Right lobe of liver (tissue), 6 donors: Measurements from ENCODE around the gene GP1BB. TPM values are rescaled to one million over a fixed set of nuclear protein-coding genes. Genes with fewer than 3 reads are reported as not detected.

Experiments
- ATAC-seq, 4 donors: fragments of 200-7000 bp; cut with Tn5 transposase; one replicate each; pipeline ENCODE4 v1.9.1; 2020; ENCODE audit warnings: mild to moderate bottlenecking in 4 of 4, moderate library complexity in 4 of 4
- DNase-seq, 3 donors: peaks; one replicate each; pipeline ENCODE4 v3.0.0-alpha.2; 2020
- H3K27ac ChIP-seq, 3 donors: fragments of 200-600 bp; one replicate each; pipeline ENCODE4 v1.8.0; 2022
- H3K27me3 ChIP-seq, 2 donors: fragments of 200-600 bp; one replicate each; pipeline ENCODE4 v1.8.0; 2022
- H3K36me3 ChIP-seq, 4 donors: fragments of 200-600 bp; sonication (generic) in 1 of 4; one replicate each; pipeline versions ENCODE4 v1.5.1 to v1.8.0; 2017 to 2022; ENCODE audit warnings: control low read depth in 1 of 4
- H3K4me1 ChIP-seq, 4 donors: fragments of 200-600 bp; sonication (generic) in 1 of 4; one replicate each; pipeline versions ENCODE4 v1.5.1 to v1.8.0; 2017 to 2022; ENCODE audit warnings: control low read depth in 1 of 4
- H3K4me3 ChIP-seq, 3 donors: fragments of 200-600 bp; one replicate each; pipeline ENCODE4 v1.8.0; 2022
- H3K9me3 ChIP-seq, 4 donors: fragments of 200-600 bp; sonication (generic) in 1 of 4; one replicate each; pipeline versions ENCODE4 v1.5.1 to v1.8.0; 2017 to 2022; ENCODE audit warnings: control low read depth in 1 of 4
- POLR2A ChIP-seq: fragments of 450-650 bp; IDR thresholded peaks from one replicate; pipeline ENCODE4 v1.6.1; 2017; ENCODE audit warnings: antibody characterized with exemption, mild to moderate bottlenecking
- WGBS: methylation state at CpG from one replicate; pipeline ENCODE4 v1.1.6; 2018; ENCODE audit warnings: low coverage, low lambda C conversion rate; ENCODE audit not compliant: insufficient coverage; ENCODE audit errors: missing lambda C conversion rate; 5-methylcytosine and 5-hydroxymethylcytosine counted together
- intact Hi-C, 2 donors: fragments of 100-400 bp; cut with DNase I; formaldehyde crosslinking; loops; one replicate each; pipeline versions ENCODE4 v1.11.2 to v1.14.1; 2022
- total RNA-seq, 6 experiments: library from RNA; depleted of rRNA in 2 of 6; stranded (reverse); fragments of >200 nt in 2 of 6; fragmentation: NEBNext Ultra II Directional in 3 of 6; extraction: Animal tissue kit (Norgen Biotek cat#: 25700) in 3 of 6; gene quantifications; one replicate each; pipeline versions ENCODE4 v1.1.0 to v1.2.4, GENCODE V29; 2016 to 2023
- TF ChIP-seq, protein P1 (sequence below), 4 donors: fragments of 200-600 bp in 3 of 4; fragments of 450-650 bp in 1 of 4; IDR thresholded peaks; one replicate each; pipeline versions ENCODE4 v1.5.1 to v1.8.0; 2016 to 2022; ENCODE audit warnings: antibody characterized with exemption in 4 of 4, mild to moderate bottlenecking in 2 of 4
- donor health status: DM: no; HTN: yes; CAD: no.
- donor health status: DM: no; HTN: no; CAD: no.
- donor health status: DM: no; HTN: no; CAD: no.
- donor health status: DM: no; HTN: yes; CAD: no.
- donor health status: DM: no; HTN: yes; CAD: no.

Gene GP1BB
- total RNA-seq, 6 experiments from 2014 or later: 0.15 to 1.3 (median 0.62) TPM; not detected in 1

GRCh38 chr22:19700790-19701419 is 22.4 kb upstream of the GP1BB start:
- Histone ChIP-seq H3K4me1 (no peaks in the 10 kb centered on the region), H3K4me3 (no peak overlapping the region), H3K36me3 (no peaks in the 10 kb centered on the region), H3K27me3 (no peaks in the 10 kb centered on the region), H3K9me3 (no peaks in the 10 kb centered on the region), H3K27ac (no peak overlapping the region)
- intact Hi-C loops: no loop called here
- TF ChIP-seq, protein P1, sequence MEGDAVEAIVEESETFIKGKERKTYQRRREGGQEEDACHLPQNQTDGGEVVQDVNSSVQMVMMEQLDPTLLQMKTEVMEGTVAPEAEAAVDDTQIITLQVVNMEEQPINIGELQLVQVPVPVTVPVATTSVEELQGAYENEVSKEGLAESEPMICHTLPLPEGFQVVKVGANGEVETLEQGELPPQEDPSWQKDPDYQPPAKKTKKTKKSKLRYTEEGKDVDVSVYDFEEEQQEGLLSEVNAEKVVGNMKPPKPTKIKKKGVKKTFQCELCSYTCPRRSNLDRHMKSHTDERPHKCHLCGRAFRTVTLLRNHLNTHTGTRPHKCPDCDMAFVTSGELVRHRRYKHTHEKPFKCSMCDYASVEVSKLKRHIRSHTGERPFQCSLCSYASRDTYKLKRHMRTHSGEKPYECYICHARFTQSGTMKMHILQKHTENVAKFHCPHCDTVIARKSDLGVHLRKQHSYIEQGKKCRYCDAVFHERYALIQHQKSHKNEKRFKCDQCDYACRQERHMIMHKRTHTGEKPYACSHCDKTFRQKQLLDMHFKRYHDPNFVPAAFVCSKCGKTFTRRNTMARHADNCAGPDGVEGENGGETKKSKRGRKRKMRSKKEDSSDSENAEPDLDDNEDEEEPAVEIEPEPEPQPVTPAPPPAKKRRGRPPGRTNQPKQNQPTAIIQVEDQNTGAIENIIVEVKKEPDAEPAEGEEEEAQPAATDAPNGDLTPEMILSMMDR (IDR thresholded peaks at IDR 0.05): no peak
- TF ChIP-seq POLR2A: no peak
- no peak for DNase-seq
- 75% methylated on average over 4 of the region's 6 CpGs for WGBS
- no peak for ATAC-seq

GRCh38 chr22:19701420-19702145 is 21.8 kb upstream of the GP1BB start:
- H3K36me3 ChIP-seq: no peaks in the 10 kb centered on the region
- 62% methylated on average over 10 of the region's 10 CpGs for WGBS
- DNase-seq (no peak), ATAC-seq (no peak)
- H3K4me1 ChIP-seq: no peaks in the 10 kb centered on the region
- H3K27ac ChIP-seq: no peak overlapping the region
- no peak overlapping the region for H3K4me3 ChIP-seq
- no peaks in the 10 kb centered on the region for H3K27me3 ChIP-seq
- no peak for TF ChIP-seq POLR2A
- TF ChIP-seq, protein P1 (IDR thresholded peaks at IDR 0.05): no peak
- intact Hi-C loops: no loop called here
- H3K9me3 ChIP-seq: no peaks in the 10 kb centered on the region

DNA sequence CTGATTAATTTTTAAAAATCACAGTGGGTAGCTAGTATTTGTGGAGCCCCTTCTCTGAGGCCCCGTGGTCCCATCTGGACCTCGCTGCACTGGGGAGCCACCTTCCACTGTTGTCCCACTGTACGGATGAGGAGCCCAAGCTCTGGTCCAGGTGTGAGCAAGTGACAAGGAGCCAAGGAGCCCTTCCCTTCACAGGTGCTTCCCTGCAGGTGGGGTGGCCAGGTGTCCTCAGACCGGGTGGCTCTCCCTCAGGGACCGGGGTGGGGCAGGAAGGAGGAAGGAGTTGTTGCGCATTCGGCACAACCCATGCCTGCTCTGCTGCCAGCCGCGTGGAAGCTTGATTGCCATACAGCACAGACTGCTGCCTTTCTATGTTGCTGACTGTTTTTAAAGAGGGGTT is 19.5 kb upstream of the GP1BB start:
- intact Hi-C loops: no loop called here
- no peak for ATAC-seq
- DNase-seq: peak in 2 of 3 donors; percentile 41 to 48

DNA sequence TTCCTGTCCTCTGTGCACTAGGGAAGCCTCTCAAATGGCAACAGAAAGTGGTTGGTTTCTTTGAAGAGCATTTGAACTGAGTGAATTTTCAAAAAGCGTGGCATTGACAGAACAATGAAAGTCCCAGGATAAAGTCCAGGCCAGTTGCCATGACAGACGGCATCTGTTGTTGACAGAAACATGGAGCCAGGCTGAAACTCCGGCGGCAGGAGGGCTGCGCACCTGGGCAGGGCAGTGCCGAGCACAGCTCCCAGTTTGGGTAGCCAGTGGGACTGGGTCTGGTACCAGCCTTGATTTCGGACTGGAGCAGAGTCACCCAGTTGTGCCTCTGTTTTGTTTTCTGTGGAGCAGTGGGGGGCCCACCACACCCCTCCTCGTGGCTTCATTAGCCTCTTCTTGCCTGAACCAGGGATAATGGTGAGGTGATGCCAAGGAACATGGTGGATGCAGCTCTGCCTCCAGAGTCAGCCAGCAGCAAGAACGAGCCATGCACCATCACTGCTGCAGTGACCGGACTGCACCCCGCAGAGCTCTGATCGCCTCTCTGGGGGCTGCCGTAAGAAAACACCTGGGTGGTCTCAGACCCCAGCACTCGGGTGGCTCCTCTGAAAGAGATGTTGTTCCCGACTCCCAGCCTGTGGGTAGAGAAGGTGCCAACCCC is 18.9 kb upstream of the GP1BB start:
- Histone ChIP-seq H3K27ac (no peak overlapping the region), H3K36me3 (no peaks in the 10 kb centered on the region), H3K4me1 (no peaks in the 10 kb centered on the region), H3K9me3 (no peaks in the 10 kb centered on the region), H3K4me3 (no peak overlapping the region), H3K27me3 (no peaks in the 10 kb centered on the region)
- TF ChIP-seq POLR2A: no peak
- TF ChIP-seq, protein P1 (IDR thresholded peaks at IDR 0.05): no peak
- DNase-seq (peak in 1 of 3 donors; percentile 31), ATAC-seq (no peak)
- intact Hi-C loops: no loop called here
- no CpG with 5 or more reads among the region's 15 CpGs for WGBS

More for the DNA sequence above, 19.5 kb upstream of the GP1BB start:
- no peaks in the 10 kb centered on the region for H3K4me1 ChIP-seq
- whole genome bisulfite sequencing: 70% methylated on average over 3 of the region's 9 CpGs
- H3K27ac ChIP-seq: no peak overlapping the region
- TF ChIP-seq, protein P1 (IDR thresholded peaks at IDR 0.05): no peak
- TF ChIP-seq POLR2A: no peak
- no peak overlapping the region for H3K4me3 ChIP-seq
- no peaks in the 10 kb centered on the region for H3K27me3 ChIP-seq
- no peaks in the 10 kb centered on the region for H3K36me3 ChIP-seq
- no peaks in the 10 kb centered on the region for H3K9me3 ChIP-seq
